HG03354 (cell line): ENCODE data around the gene SLC12A1.

Experiments
- ATAC-seq: cut with Tn5 transposase; IDR thresholded peaks from one replicate; pipeline ENCODE4 v1.9.1; 2021; ENCODE audit warnings: mild to moderate bottlenecking; ENCODE audit not compliant: unreplicated experiment, poor library complexity, severe bottlenecking

Gene SLC12A1

GRCh38 chr15:48336940-48337339, 130.8 kb downstream of the SLC12A1 start:
- no peak for ATAC-seq

- ATAC-seq, result no peak
These were observed 131.5 kb downstream of the SLC12A1 start for GRCh38 chr15:48337607-48338006.

DNA sequence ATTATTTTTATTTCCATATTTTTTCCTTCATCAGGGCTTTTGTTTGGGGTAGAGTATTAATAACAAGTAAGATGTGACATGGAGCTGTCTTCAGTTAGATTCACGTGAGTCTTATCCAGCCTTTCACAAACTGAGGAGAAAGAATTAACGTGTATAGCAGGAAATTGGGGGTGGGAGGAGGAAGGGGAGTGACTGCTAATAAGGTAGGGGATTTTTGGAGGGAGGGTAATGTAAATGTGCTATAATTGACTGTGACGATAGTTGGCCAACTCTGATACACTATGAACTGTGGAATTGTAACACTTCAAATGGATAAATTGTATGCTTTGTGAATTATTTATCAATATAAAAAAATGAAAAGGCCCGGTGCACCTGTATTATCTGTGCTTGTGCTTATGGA, 134.0 kb downstream of the SLC12A1 start:
- ATAC-seq, result no peak

GRCh38 chr15:48343865-48344264, 137.8 kb downstream of the SLC12A1 start:
- ATAC-seq, result no peak

GRCh38 chr15:48345516-48345915, 139.4 kb downstream of the SLC12A1 start:
- no peak for ATAC-seq

DNA sequence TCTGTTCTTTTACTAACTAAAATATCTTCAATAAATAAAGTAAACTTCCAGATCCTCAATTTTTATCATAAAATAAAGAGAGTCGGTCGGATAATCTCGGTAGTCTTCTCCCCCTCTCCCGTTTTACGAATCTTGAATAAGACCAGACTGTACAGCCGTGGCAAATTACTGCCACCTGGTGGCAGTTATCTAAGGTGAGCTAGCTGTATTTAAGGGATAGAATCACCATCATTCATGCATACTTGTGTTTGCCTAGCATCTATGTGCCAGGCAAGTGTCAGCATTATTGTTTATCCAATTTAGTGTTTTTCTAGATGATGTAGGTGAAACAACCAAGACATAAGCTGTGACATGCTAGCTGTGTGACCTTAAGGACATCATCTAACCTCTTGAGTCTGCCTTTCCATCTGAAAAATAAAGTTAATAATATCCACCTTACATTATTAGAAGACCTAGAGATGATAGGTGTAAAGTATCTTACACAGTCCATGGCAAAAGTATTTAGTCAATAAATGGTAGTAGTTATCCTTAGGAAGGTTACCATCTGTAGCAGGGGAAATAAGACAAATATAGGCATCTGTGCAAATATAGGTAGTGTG, 146.5 kb downstream of the SLC12A1 start:
- ATAC-seq, result peak; percentile 73
